NCI-H128 (cell line): ENCODE data around the gene KRTAP2-4.
"Not testable (repeated sequence)": the region's sequence is repeated elsewhere in the genome, so short reads cannot be mapped to it uniquely, and the experiment has no call there.

Experiments used
- DNase-seq: peaks from one replicate; lab custom pipeline; 2025; ENCODE audit not compliant: unreplicated experiment; lab: John Stamatoyannopoulos, UW

The KRTAP2-4 gene

GRCh38 chr17:41071606-41072360 is 6.1 kb upstream of the KRTAP2-4 start:
- DNase-seq, result no peak

- no peak for DNase-seq
These were observed 3.4 kb upstream of the KRTAP2-4 start for GRCh38 chr17:41069031-41069430.

GRCh38 chr17:41067281-41067680 is 1.6 kb upstream of the KRTAP2-4 start:
- DNase-seq, result no peak

- not testable (repeated sequence) for DNase-seq
These were observed 526 bp downstream of the KRTAP2-4 start for GRCh38 chr17:41065016-41065689.

DNA sequence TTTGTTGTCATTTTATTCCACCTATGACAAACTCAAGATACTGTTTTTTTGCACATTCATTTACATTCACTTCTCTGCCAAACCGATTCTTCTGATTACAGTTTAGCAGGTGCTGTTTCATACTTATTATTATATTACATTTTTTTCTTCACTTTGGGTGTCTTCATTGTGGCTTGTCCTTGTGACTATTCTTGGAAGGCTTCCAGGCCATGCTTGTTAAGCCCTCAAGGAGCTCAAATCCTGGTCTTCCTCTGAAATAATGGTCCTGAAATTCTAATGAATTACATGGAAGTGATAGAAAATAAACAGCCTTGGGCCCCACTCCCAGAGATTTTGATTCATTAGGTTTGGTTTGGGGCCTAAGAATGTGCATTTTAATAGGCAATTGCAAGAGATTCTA is 1.4 kb downstream of the KRTAP2-4 start:
- DNase-seq, result no peak

GRCh38 chr17:41063449-41063848 is 2.2 kb downstream of the KRTAP2-4 start:
- no peak for DNase-seq

DNA sequence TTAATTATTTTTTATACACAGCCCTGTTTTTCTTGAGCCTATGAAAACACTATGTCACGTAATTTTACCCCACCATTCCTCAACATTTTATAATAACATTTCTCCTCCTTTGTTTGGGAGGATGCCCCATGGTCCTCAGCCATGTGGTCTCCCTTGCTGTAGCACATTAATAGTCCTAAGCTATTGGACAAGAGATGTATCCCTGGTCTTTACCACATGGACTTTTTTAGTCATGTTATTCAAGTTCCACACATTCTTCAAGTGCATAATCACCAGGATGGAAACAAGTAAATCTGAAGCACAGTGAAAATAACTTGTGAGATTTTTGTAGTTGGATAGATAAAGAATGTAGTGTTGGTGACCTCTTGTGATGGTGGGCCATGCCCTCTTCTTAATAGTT is 3.7 kb downstream of the KRTAP2-4 start:
- no peak for DNase-seq

DNA sequence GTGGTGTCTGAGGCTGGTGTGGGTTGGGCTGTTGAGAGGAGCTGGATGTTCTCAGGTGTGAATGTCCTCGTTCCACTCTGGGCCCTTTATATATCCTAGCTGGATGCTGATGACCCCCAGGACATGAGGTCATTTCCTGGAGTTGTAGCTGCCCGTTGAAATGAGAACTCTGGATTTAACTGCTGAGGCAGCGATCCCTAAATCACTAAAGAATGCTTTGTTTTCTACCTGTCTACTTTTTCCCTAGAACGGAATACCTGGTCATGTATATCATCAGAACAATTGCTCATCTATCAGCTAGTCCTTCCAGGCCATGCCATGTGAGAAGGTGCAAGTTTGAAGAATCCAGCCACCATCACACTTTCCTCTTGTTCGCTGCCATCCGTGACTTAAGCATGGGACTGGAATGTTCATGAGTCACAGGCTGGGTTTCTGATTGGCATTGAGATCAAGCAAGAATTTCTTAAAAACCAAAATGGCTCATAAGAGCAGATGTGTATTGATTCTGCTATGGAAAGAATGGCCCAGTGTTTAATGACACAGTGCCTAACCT is 5.6 kb downstream of the KRTAP2-4 start, which contains the start of gene KRTAP2-3:
Gene KRTAP2-3, minus strand, starts transcription at position 63 of the 553 bp plus-strand sequence. CDS start 64 bp downstream, outside the sequence.
- DNase-seq, result no peak

GRCh38 chr17:41059276-41060051 is 6.2 kb downstream of the KRTAP2-4 start:
- not testable (repeated sequence) for DNase-seq

DNA sequence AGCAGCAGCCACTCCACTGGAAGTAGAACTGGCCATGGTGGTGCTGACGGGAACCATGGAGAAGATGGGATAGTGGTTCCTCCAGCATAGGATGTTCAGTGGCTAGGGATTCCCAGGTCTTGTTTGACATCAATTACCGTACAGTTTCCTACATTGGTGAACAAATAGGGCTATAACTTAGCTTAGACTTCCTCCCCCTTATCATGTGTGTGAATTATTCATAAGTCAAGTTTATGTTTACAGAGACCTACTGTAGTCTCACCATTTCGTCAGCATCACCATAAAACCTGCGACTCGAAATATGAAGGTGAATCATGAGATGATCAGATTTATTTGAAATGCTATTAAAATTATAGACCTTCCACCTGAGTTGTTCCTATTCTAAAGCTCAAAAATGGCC is 6.9 kb downstream of the KRTAP2-4 start:
- no peak for DNase-seq

- DNase-seq, result no peak
These were observed 8.1 kb downstream of the KRTAP2-4 start for GRCh38 chr17:41057547-41057946.

DNA sequence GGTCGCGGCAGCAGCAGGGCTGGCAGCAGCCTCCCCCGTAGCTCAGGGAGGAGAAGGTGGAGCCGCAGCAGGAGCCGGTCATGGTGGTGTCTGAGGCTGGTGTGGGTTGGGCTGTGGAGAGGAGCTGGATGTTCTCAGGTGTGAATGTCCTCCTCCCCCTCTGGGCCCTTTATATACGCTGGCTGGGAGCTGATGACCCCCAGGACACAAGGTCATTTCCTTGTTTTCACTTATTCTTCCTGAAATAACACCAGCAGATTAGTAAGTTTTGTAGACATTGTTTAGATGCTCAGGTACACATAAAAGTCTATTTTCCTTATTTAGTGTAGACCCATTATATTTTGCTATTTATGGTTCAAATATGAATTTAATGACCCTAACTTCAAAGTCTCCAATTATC is 10.5 kb downstream of the KRTAP2-4 start, which contains the start of gene KRTAP2-2:
Gene KRTAP2-2, minus strand, starts transcription at position 101 of the 400 bp plus-strand sequence. Its CDS starts 19 bp downstream, at position 82.
- not testable (repeated sequence) for DNase-seq

- DNase-seq, result not testable (repeated sequence)
These were observed 11.1 kb downstream of the KRTAP2-4 start for GRCh38 chr17:41054556-41054955.

DNA sequence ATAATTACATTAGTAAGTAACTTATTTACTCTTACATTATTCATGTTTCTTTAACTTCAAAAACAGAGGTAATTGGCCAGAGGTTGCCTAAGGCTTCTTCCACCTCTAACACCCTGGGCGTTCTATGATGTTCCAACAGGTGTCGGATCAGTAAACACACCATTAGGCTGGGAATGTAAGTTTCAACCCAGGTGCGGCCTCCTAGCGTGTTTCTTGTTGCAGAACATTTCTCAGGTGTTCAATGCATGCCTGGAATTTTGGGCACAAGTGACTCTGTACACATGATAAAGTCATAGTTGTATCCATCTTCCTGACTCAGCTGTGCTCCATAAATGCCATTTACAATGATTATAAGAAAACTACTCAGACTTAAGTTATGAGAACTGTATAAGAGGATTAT is 11.7 kb downstream of the KRTAP2-4 start:
- DNase-seq, result no peak

GRCh38 chr17:41052566-41052965 is 13.1 kb downstream of the KRTAP2-4 start:
- DNase-seq, result no peak

DNA sequence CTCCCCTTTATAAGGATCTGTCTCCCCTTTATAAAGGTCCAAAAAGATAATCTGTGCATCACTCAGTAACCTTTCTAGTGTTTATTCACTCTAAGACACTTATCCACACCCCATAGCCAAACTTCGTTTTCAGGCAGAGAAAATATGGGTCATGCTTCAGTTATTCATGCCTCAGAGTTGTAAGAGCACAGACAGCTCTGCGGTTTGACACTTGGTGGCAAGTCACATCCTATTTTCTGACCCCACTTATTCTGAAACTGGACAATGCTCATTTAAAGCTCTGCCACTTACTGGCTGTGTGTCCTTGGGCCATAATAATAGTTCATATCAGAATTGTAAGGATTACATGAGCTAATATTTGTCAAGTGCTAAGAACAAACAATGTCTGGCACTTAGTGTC is 16.6 kb downstream of the KRTAP2-4 start:
- DNase-seq, result no peak

- no peak for DNase-seq
These were observed 17.2 kb downstream of the KRTAP2-4 start for GRCh38 chr17:41048441-41048840.

DNA sequence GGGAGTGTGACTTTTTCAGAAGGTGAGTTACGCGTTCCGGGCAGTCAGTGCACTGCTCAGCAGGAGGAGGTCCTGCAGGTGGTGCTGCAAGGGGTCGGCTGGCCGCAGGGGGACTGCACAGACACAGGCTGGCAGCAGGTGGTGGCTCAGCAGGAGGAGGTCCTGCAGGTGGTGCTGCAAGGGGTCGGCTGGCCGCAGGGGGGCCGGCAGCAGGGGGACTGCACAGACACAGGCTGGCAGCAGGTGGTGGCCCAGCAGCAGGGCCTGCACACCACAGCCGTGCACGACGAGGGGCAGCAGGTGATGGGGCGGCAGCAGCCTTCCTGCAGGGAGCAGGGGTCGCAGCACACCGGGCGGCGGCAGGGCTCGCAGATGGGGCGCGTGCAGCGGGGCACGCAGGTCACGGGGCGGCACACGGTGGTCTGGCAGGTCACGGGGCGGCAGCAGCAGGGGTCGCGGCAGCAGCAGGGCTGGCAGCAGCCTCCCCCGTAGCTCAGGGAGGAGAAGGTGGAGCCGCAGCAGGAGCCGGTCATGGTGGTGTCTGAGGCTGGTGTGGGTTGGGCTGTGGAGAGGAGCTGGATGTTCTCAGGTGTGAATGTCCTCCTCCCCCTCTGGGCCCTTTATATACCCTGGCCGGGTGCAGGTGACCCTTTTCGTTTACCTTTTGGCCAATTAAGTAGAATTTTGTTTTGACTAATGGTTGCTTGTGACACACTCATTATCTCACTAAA is 18.8 kb downstream of the KRTAP2-4 start, which contains the start of gene KRTAP2-1:
Gene KRTAP2-1, minus strand, starts transcription at position 582 of the 731 bp plus-strand sequence. Its CDS starts 49 bp downstream, at position 533.
- not testable (repeated sequence) for DNase-seq

- DNase-seq, result no peak
These were observed 22.7 kb downstream of the KRTAP2-4 start for GRCh38 chr17:41042953-41043352.
